Stimulated activated CD8-positive, alpha-beta memory T cell treated with anti-CD3 and anti-CD28 coated beads, Interleukin-4, amount 100 ng/mL, for 4 hours (primary cell): ENCODE results near the gene ERVMER34-1.

Source experiments
- DNase-seq, 2 donors: peaks; one replicate each; pipeline ENCODE4 v3.0.0-alpha.2; 2020; ENCODE audit warnings: low read depth in 2 of 2, low spot score in 1 of 2

Gene ERVMER34-1

GRCh38 chr4:52721968-52722815 lies 29.0 kb downstream of the ERVMER34-1 start:
- DNase-seq = peak; percentile 69 to 78

GRCh38 chr4:52718123-52718522 lies 33.1 kb downstream of the ERVMER34-1 start:
- no peak for DNase-seq

DNA sequence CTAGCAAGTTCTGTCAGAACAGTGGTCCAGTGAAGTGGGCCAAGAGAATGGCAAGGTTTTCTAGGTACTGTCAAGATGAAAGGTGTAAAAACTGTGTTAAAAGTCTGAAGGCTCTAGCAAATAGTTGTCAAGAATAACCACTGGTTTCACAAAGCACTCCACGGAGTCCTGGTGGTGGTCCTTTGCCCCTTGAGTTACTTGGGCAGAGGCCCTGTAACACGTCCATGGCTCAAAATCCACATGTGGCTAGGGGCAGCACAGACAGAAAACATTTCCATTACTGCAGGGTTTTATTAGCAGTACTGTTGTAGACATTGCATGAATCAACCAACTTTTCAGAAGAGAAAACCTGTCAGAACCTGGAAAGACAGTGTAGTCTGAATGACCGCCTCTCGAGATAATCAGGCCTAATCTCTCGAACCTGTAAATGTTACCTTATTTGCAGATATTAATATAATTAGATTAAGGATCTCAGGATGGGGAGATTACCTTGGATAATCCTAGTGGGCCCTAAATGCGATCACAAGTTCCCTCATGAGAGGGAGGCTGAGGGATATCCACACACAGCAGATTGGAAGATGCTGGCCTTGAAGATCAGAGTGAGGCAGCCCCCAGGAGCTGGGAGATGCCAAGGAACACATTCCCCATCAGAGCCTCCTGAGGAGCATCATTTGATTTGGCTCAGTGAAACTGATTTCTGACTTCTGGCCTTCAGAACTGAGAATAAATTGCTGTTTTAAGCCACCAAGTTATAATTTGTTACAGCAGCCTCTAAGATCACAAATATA lies 34.7 kb downstream of the ERVMER34-1 start:
- no peak for DNase-seq

- DNase-seq = no peak
Observed at GRCh38 chr4:52715914-52716313, 35.3 kb downstream of the ERVMER34-1 start.

- DNase-seq = no peak
Observed at GRCh38 chr4:52715255-52715897, 35.8 kb downstream of the ERVMER34-1 start.

DNA sequence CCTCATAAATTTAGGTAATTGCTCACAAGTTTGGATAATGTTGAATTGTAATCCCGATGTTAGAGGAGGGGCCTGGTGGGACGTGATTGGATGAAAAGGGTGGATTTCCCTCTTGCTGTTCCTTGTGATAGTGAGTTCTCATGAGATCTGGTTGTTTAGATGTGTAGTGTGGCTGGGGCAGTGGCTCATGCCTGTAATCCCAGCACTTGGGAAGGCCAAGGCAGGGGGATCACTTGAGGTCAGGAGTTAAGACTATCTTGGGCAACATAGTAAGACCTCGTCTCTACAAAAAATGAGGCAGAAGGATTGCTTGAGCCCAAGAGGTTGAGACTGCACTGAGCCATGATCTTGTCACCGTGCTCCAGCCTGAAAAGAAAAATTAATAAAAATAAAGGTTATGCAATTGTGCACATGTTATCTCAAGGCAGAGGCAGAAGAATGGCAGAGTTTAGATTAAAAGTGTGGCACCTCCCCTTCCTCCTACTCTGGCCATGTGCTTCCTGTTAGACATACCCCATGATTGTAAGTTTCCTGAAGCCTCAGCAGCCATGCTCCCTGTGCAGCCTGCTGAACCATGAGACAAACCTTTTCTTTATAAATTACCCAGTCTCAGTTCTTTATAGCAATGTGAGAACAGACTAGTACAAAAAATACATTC lies 36.5 kb downstream of the ERVMER34-1 start:
- DNase-seq = no peak

- DNase-seq = no peak
Observed at GRCh38 chr4:52713456-52713937, 37.7 kb downstream of the ERVMER34-1 start.

DNA sequence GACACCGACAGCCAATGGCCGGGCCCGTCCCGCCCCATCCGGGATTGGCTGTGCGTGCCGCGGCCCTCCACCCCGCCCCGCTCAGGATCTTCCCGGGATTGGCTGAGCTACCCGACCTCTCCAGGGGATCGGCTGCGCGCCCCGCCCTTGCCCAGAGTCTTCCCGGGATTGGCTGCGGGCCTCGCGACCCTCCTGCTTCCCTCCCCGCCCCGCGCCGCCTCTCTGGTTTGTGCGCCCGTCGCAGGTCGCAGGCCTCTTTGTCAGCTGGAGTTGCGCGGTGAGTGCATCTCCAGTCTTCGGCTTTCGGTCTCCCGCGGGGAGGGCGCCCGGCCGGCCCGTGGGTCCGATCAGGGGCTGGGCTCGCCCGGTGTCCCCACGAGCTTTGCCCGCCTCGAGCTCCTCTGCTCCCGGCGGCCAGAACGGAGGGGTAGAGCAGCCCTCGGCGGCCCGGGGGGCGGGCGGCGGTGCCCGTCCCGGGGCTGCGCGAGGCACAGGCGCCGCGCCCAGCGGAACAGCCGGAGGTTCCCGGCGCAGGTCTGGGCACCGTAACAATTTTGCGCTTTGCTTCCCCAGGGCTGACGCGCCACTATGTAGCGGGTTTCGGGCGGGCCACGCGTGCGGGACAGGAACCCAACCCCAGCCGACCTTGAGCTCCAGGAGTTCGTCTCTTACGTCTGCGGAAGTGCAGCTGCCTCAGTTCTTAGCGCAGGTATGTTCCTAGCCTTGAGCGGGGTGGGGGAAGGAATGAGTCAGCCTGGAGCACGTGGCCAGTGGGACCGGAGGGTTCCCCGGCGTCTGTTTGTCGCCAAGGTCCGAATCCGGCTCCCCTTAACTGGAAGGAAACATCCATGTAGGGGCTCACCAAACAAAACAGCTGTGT lies 38.7 kb downstream of the ERVMER34-1 start:
- DNase-seq = peak; percentile 84 to 92

GRCh38 chr4:52711834-52712250 lies 39.4 kb downstream of the ERVMER34-1 start:
- DNase-seq = no peak

DNA sequence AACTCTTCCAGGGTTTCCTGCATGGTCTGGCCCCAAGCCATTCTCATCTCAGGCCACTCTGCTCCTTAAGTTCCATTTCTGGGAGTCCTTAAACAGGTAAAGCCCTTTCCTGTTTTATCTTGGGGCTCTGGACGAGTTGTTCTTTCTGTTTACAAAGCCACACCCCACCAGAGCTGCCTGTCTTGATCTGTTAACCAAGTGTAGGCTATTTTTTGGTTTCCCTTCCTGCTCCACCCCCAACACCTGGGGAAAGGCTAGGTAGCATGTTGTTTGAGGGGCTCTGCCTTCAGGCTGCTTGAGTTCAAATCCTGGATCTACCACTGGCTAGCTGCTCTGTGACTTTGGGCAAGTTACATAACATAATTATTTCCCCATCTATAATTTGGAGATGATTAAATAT lies 40.0 kb downstream of the ERVMER34-1 start:
- DNase-seq = no peak

DNA sequence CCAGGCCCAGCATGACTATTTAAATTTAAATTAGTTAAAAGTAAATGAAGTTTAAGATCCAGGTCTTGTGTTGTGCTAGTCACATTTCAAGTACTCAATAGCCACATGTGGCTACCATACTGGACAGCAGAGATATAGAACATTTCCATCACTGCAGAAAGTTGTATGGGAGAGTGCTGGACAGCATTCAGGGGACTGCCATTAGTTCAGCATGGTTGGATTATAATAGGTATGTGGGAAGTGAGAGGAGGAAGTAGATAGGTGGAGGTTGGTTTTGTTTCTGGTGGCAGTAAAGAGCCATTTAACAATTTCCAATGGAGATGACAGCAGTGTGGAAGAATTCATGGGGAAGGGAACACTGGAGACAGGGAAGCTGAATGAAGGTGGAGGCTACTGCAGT lies 42.1 kb downstream of the ERVMER34-1 start:
- no peak for DNase-seq

- no peak for DNase-seq
Observed at GRCh38 chr4:52704661-52705060, 46.6 kb downstream of the ERVMER34-1 start.

GRCh38 chr4:52704133-52704532 lies 47.1 kb downstream of the ERVMER34-1 start:
- no peak for DNase-seq

GRCh38 chr4:52701207-52701606 lies 50.0 kb downstream of the ERVMER34-1 start:
- no peak for DNase-seq

DNA sequence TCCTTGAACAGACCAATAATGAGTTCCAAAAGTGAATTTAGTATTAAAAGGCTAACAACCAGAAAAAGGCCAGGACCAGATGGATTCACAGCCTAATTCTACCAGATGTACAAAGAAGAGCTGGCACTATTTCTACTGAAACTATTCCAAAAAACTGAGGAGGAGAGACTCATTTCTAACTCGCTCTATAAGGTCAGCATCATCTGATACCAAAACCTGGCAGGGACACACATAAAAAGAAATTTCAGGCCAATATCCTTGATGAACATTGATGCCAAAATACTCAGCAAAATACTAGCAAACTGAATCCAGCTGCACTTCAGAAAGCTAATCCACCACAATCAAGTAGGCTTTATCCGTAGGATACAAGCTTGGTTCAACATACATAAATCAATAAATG lies 56.3 kb downstream of the ERVMER34-1 start:
- no peak for DNase-seq

DNA sequence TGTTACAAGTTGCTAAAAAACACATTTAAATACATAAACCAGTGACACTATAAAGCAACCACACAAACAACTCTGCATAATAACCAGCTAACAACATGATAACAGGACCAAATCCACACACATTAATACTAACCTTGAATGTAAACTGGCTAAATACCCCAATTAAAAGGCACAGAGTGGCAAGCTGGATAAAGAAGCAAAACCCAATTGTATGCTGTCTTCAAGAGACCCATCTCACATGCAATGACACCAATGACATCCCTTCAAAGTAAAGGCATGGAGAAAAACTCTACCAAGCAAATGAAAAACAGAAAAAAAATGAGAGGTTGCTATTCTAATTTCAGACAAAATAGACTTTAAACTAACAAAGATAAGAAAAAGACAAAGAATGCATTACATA lies 57.7 kb downstream of the ERVMER34-1 start:
- no peak for DNase-seq
